ENCODE measurements around the gene ITGBL1.

The ITGBL1 gene

DNA sequence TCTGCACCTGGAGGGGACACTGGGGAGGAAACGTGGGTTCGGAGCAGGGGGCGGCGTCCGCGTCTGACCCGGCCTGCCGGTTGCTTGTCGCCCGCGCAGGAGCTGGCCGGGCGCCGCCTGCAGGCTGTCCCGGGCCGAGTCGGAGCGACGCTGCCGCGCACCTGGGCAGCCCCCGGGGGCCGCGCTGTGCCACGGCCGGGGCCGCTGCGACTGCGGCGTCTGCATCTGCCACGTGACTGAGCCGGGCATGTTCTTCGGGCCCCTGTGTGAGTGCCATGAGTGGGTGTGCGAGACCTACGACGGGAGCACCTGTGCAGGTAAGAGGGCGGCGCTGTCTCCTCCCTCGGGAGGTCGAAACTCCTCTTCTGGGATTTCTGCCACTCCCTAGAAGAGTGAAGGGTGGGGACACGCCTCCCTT, 1.3 kb downstream of the ITGBL1 start:
- H3K4me3 ChIP-seq (ENCODE audit: low read depth, low read length), result no peak overlapping the region
- no peak for DNase-seq (ENCODE audit: low read depth)
- TF ChIP-seq MYC (IDR thresholded peaks at IDR 0.05; ENCODE audit: low read depth, low read length), result no peak
- TF ChIP-seq POLR2A (IDR thresholded peaks at IDR 0.05; ENCODE audit: extremely low read depth, insufficient read length), result no peak
- TF ChIP-seq, protein P1, sequence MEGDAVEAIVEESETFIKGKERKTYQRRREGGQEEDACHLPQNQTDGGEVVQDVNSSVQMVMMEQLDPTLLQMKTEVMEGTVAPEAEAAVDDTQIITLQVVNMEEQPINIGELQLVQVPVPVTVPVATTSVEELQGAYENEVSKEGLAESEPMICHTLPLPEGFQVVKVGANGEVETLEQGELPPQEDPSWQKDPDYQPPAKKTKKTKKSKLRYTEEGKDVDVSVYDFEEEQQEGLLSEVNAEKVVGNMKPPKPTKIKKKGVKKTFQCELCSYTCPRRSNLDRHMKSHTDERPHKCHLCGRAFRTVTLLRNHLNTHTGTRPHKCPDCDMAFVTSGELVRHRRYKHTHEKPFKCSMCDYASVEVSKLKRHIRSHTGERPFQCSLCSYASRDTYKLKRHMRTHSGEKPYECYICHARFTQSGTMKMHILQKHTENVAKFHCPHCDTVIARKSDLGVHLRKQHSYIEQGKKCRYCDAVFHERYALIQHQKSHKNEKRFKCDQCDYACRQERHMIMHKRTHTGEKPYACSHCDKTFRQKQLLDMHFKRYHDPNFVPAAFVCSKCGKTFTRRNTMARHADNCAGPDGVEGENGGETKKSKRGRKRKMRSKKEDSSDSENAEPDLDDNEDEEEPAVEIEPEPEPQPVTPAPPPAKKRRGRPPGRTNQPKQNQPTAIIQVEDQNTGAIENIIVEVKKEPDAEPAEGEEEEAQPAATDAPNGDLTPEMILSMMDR (IDR thresholded peaks at IDR 0.05; ENCODE audit: low read depth, low read length), result no peak
- TF ChIP-seq, protein P2, sequence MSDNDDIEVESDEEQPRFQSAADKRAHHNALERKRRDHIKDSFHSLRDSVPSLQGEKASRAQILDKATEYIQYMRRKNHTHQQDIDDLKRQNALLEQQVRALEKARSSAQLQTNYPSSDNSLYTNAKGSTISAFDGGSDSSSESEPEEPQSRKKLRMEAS (IDR thresholded peaks at IDR 0.05; ENCODE audit: low read depth, low read length), result no peak

DNA sequence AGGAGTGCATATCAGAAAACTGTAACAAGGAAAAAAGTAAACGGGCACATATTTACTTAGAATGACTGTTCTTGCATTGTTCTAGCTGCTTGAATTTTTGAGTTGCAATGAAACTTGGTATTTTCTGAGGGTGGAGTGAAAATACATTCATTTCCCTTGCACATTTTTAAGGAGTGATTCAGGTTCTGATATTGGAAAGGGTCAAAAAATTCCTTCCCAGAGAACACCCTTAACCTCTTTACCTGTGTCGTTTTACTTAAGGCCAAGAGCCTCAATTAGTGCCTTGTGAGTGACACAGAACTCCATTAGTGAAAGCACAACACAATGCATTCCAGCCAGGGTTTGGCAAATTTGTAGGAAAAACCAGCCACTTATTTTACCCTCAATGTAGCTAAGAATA, 2.3 kb downstream of the ITGBL1 start:
- no peak for DNase-seq (ENCODE audit: low read depth)
- H3K4me3 ChIP-seq (ENCODE audit: low read depth, low read length), result no peak overlapping the region
- TF ChIP-seq, protein P2 (IDR thresholded peaks at IDR 0.05; ENCODE audit: low read depth, low read length), result no peak
- TF ChIP-seq, protein P1 (IDR thresholded peaks at IDR 0.05; ENCODE audit: low read depth, low read length), result no peak
- TF ChIP-seq POLR2A (IDR thresholded peaks at IDR 0.05; ENCODE audit: extremely low read depth, insufficient read length) (no peak), MYC (IDR thresholded peaks at IDR 0.05; ENCODE audit: low read depth, low read length) (no peak)

GRCh38 chr13:101455863-101456262, 3.4 kb downstream of the ITGBL1 start:
- DNase-seq (ENCODE audit: low read depth), result no peak
- TF ChIP-seq, protein P2 (IDR thresholded peaks at IDR 0.05; ENCODE audit: low read depth, low read length), result no peak
- TF ChIP-seq POLR2A (IDR thresholded peaks at IDR 0.05; ENCODE audit: extremely low read depth, insufficient read length) (no peak), MYC (IDR thresholded peaks at IDR 0.05; ENCODE audit: low read depth, low read length) (no peak)
- TF ChIP-seq, protein P1 (IDR thresholded peaks at IDR 0.05; ENCODE audit: low read depth, low read length), result no peak
- H3K4me3 ChIP-seq (ENCODE audit: low read depth, low read length), result no peak overlapping the region

- DNase-seq (ENCODE audit: low read depth), result no peak
- TF ChIP-seq, protein P1 (IDR thresholded peaks at IDR 0.05; ENCODE audit: low read depth, low read length), result no peak
- TF ChIP-seq POLR2A (IDR thresholded peaks at IDR 0.05; ENCODE audit: extremely low read depth, insufficient read length) (no peak), MYC (IDR thresholded peaks at IDR 0.05; ENCODE audit: low read depth, low read length) (no peak)
- TF ChIP-seq, protein P2 (IDR thresholded peaks at IDR 0.05; ENCODE audit: low read depth, low read length), result no peak
- no peak overlapping the region for H3K4me3 ChIP-seq (ENCODE audit: low read depth, low read length)
Observed at GRCh38 chr13:101457176-101457575, 4.7 kb downstream of the ITGBL1 start.

DNA sequence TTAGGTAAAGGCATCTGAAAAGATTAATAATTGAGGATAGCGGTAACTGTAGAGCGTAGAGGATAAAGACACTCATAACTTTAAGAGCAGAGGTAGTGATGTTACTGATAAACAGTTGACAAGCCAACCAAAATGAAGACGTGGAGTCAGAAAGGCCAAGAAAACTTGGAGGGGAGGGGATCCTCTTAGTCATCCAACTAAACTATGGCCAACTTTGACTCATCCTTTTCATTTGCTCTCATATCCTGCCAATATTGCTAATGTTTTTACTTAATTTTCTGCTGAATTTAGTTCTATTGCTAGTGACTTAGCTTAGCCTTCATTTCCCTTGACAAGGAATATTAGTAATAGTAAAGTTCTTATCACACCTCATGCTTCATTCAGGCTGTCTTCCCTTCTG, 13.4 kb downstream of the ITGBL1 start:
- H3K4me3 ChIP-seq (ENCODE audit: low read depth, low read length), result no peak overlapping the region
- no peak for TF ChIP-seq POLR2A (IDR thresholded peaks at IDR 0.05; ENCODE audit: extremely low read depth, insufficient read length)
- TF ChIP-seq MYC (IDR thresholded peaks at IDR 0.05; ENCODE audit: low read depth, low read length), result no peak
- TF ChIP-seq, protein P1 (IDR thresholded peaks at IDR 0.05; ENCODE audit: low read depth, low read length), result no peak
- TF ChIP-seq, protein P2 (IDR thresholded peaks at IDR 0.05; ENCODE audit: low read depth, low read length), result no peak
- no peak for DNase-seq (ENCODE audit: low read depth)
